Measurements from ENCODE around the gene SYT6.

GRCh38 chr1:114093624-114094362 lies 59.9 kb downstream of the SYT6 start:
- peak; percentile 15; the same call in 1 of the 2 replicates for TF ChIP-seq CTCF (IDR thresholded peaks at IDR 0.05)
- TF ChIP-seq POLR2AphosphoS5 (IDR thresholded peaks at IDR 0.05; ENCODE audit: low read depth, low read length) = no peak
- TF ChIP-seq SIN3A (IDR thresholded peaks at IDR 0.05; ENCODE audit: borderline replicate concordance, insufficient read depth, low read depth, low read length) = no peak

All from Panc1 (cell line).